Fibroblast of lung (primary cell): ENCODE data around the gene CEP295NL.

Source experiments
- EZH2 ChIP-seq: IDR thresholded peaks from 2 replicates; pipeline ENCODE4 v1.5.1; 2012; ENCODE audit warnings: low read length, control low read depth, mild to moderate bottlenecking; ENCODE audit errors: missing control alignments
- TF ChIP-seq, protein P1 (sequence below), 2 donors: IDR thresholded peaks in 1 of 2; conservative IDR thresholded peaks in 1 of 2; 1 replicate in 1 of 2; 2 replicates in 1 of 2; pipeline ENCODE4 v1.5.1; 2011 to 2012; ENCODE audit warnings: low read length in 2 of 2, control low read depth in 1 of 2, inconsistent platforms in 1 of 2, low read depth in 1 of 2, mild to moderate bottlenecking in 1 of 2

DNA sequence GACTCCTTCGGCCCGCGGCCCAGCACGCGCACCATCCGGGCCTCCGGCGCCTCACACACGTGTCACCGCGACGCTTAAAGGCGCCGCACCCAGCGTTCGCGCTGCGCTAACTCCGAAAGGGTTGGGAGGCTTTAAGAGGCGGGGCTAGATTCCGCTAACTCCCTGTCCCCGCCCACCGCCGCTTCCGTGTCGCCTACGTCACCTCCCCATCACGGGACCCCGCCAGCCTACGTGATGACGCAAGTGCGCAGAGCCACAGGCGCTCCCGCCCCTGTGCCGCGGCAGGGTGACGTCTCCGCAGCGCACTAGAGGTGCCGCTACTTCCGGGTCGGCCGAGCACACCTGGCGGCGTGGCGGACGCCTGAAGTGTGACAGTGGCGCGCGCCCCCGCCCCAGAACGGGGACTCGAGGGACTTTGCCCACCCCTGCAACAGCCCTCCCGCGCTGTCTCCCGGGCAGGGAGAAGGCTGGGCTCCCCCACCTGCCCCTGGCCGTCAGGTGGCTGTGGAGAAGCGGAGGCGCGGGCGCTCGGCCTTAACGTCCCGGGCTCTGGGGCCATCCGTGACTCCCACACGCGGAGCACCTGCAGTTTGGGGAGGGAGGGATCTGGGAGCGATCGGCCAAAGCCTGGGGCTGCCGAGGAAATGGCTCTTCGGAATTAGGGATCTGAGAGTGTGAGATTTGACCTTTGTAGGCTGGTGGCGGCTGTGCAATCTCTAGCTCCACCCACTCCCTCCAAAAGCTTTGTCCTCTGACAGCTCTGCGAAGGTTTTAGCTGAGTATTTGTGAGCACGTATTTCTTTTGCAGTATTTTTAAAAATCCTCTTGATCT lies 62.0 kb downstream of the CEP295NL start, which contains the start of gene USP36:
- TF ChIP-seq, protein P1, sequence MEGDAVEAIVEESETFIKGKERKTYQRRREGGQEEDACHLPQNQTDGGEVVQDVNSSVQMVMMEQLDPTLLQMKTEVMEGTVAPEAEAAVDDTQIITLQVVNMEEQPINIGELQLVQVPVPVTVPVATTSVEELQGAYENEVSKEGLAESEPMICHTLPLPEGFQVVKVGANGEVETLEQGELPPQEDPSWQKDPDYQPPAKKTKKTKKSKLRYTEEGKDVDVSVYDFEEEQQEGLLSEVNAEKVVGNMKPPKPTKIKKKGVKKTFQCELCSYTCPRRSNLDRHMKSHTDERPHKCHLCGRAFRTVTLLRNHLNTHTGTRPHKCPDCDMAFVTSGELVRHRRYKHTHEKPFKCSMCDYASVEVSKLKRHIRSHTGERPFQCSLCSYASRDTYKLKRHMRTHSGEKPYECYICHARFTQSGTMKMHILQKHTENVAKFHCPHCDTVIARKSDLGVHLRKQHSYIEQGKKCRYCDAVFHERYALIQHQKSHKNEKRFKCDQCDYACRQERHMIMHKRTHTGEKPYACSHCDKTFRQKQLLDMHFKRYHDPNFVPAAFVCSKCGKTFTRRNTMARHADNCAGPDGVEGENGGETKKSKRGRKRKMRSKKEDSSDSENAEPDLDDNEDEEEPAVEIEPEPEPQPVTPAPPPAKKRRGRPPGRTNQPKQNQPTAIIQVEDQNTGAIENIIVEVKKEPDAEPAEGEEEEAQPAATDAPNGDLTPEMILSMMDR (conservative IDR thresholded peaks at IDR 0.05 in 1 of 2, IDR thresholded peaks at IDR 0.05 in 1 of 2; ENCODE audit: low read depth in 1 of 2, low read length in 2 of 2): no peak
- TF ChIP-seq EZH2: no peak
